ENCODE measurements around the gene JAGN1.
"Not testable (repeated sequence)": the region's sequence is repeated elsewhere in the genome, so short reads cannot be mapped to it uniquely, and the experiment has no call there.

JAGN1 gene

DNA sequence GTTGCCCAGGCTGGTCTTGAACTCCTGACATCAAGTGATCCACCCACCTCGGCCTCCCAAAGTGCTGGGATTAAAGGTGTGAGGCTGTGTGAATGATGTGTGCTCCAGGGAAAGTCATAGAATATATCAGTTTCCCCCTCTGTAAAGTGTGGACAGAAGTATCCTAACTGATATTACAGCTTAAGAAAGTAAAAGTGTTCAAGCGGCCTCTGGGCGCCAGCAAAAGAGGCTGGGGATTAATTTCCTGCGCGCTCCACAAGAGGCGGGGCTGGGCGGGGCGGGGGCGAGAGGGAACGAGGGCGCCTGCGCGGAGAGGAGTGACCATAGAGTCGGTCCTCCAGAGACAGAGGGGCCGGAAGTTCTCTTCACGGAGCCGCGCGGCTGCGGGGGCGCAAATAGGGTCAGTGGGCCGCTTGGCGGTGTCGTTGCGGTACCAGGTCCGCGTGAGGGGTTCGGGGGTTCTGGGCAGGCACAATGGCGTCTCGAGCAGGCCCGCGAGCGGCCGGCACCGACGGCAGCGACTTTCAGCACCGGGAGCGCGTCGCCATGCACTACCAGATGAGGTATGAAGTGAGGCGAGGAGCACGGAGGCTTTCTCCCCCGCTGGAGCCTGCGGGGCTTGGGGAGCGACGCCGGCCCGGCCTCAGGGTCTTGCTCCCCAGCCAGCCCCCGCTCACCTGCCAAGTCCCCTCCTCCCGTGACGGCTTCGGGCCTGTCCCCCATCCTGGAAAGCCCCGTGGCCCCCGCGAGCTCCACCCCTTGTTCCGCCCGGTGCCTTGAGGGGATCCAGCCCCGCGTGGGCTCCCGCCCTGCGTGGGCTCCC is at the start of gene JAGN1:
Gene JAGN1 (plus strand): TSS at position 362 of the 823 bp plus-strand sequence. CDS start 113 bp downstream, at position 475.
- DNase-seq: peak; percentile 74

GRCh38 chr3:9841015-9841414 is 49.4 kb upstream of the JAGN1 start:
- no peak for DNase-seq

DNA sequence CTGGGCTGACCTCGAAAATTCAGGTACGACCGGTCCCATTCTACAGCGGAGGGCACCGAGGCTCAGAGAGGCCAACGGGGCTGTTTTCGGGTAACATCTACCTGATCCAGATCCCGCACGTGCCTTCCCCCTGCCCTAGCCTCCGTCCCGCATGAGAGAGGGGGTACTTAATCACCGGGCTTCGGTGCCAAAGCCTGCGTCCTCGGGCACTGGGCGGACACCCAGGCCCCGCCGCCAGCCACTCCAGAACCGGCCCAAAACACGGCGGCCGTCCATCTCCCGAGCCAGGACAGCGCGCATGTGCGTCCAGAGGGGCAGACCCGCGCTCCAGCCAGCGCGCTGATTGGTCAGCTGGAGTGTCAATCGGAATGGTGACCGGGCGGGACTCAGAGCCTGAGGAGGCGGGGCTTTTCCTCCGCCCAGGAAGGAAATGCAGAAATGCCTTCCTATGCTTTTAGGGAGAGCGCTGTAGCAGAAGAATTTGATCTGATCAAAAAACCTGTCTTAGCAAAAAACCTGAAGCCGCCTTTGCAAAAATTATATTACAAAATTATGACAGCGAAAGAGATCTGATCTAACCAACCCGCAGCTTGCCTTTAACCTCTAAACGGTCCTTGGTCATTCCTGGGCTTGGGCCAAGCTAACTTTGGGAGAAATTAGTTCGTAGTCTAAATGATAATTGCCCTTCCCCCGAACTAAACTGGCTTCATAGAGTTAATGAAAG is 46.5 kb upstream of the JAGN1 start, which contains the start of gene RPUSD3:
Gene RPUSD3 (minus strand): TSS at position 294 of the 724 bp plus-strand sequence. CDS start 18 bp downstream, at position 276.
- peak; percentile 66 for DNase-seq

- DNase-seq: no peak
Measured at GRCh38 chr3:9846231-9846630, 44.2 kb upstream of the JAGN1 start.

DNA sequence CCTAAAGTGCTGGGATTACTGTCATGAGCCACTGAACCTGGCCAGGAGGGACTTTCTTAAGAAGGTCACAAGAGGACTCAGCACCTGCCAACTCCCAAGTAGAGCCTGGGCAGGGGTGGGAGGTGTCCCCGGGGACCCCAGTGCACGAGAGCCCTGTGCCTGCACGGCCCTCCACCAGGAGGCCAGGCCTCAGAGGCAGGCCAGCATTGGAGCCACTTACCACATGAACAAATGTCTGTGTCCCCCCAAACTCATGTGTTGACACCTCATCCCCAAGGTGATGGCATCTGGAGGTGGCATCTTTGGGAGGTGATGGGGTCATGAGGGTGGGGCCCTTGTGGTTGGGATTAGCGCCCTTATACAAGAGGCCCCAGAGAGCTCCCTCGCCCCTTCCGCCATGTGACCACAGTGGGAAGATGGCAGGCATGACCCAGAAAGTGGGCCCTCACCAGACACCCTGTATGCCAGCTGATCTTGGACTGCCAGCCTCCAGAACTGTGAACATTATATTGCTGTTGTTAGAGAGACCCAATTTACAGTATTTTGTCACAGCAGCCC is 43.4 kb upstream of the JAGN1 start:
- DNase-seq: no peak

GRCh38 chr3:9847870-9848269 is 42.5 kb upstream of the JAGN1 start:
- not testable (repeated sequence) for DNase-seq

DNA sequence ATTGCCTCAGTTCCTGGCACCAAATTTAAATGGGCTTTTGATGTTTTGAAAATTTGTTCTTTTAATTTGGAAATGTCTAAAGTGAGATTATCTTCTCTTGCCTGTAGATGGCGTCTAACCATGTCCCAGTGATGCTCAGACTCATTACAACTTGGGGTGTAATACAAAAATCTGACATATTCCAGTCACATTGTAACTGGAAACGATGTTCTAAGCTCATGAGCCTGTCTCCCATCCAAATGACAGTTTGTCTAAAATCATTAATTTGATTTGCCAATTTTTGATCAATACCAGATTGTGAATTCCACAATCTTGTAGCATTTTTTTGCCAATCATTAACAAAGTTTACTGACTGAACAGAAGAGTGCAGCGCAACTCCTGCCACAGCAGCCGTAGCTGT is 41.5 kb upstream of the JAGN1 start:
- DNase-seq: peak; percentile 30

DNA sequence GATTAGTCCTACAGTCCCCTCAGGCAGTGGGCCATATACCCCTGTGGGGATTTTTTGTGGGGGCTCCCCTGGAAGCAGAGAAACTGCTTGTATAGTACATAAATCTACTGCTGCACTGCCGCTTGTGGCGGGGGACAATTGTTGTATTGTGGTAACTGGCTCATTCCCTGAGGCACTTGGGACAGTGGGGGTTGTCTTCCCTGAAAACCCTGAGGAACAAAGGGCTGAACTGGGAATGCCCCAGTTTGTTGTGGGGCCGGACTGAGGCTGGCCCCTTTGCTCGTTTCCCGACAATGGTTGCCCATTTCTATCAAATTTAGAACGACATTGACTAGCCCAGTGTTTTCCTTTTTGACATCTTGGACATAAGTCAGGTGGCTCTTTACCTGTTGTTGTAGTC is 39.0 kb upstream of the JAGN1 start:
- DNase-seq: not testable (repeated sequence)

- not testable (repeated sequence) for DNase-seq
Measured at GRCh38 chr3:9851926-9852325, 38.5 kb upstream of the JAGN1 start.

DNA sequence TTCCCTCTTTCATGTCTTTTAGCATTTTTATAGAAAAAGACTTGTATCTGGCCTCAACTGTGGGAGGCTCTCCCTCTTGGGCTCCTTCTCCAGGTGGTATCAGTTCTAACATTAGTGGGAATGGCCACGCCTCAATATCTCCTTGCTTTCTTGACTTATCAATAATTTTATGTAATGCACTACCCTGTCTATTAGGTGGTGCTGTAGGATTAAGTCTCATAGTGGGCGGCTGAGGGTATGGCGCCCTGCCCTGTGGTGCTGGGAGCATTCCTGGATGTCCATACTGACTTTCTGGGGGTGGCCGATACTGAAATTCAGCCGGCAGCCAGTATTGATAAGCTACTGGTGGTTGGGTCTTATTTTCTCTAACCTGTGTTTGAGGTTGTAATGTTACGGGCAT is 37.9 kb upstream of the JAGN1 start:
- DNase-seq: no peak

- DNase-seq: not testable (repeated sequence)
Measured at GRCh38 chr3:9854291-9854940, 36.0 kb upstream of the JAGN1 start.

DNA sequence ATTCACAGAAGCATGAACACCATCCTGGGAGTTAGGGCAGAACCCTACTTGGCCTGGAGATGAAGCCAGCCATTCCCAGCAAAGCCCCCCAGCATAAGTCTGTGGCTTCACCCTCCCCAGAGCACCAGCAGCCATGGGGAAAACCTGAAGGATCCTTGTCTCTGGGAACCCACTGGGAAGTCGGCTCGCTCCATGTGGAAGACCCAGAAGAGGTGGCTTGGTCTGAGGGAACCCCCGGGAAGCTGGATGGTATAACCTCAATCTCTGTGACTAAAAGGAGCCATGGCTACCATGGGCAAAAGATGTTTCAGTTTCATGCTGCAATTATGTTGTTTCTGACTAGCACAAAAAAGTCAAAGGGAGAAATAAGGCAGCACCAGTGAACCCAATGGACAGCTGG is 34.8 kb upstream of the JAGN1 start:
- DNase-seq: no peak

GRCh38 chr3:9859530-9860025 is 30.8 kb upstream of the JAGN1 start:
- DNase-seq: no peak

- DNase-seq: no peak
Measured at GRCh38 chr3:9861201-9861600, 29.2 kb upstream of the JAGN1 start.

DNA sequence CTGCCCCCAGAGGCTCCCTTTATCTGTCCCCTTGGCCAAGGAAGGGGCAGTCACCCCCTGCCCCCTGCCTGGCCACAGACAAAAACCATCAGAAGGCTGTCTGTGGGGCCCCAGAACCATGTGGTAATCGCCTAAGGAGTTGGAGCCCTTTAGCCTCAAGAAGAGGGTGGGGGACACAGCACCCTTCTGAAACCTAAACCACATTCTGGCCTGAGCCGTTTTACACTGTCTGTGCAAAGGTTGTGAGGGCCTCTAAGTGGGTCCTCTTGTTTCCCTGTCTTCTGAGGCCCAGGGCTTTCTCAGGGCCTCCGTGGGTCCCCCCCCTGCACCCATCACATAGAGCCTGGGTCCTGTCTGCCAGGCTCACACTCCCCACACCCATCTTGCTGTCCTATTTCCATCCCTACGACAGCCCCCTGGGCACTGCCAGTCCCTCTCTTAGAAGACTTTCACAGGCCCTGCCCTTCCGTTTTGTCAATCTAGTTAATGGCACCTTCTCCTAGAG is 28.7 kb upstream of the JAGN1 start:
- DNase-seq: no peak

DNA sequence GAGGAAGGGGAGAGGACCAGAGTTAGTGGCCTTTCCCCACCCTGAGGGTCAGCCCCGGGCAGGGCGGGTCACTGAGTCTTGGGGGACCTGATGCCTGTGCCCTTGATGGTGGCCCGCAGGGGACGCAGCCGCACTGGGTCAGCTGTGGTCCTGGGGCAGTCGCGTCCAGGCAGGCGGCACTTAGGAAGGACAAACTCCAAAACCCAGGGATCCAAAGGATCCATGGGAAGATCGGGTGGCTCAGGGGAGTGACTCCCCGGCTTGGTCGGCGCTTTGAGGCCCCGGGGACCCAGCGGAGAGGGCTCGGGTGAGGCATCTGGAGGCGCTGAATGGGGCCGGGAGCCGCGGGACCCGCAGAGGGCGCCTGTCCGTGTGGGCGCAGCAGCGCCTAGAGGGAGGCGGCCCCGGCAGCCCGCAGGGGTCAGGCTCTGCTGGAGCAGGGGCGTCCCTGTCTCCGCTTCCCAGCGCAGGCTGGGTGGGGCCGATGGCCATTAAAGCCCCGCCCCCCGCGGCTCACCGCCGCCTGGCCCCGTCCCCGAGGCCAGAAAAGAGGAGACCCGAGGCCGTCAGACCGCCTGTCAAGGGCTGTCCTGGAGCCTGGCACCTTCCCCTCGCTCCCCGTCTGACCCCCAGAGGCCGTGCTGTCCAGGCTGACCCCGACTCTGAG is 27.9 kb upstream of the JAGN1 start:
- DNase-seq: no peak

- no peak for DNase-seq
Measured at GRCh38 chr3:9863058-9863772, 27.2 kb upstream of the JAGN1 start.

GRCh38 chr3:9864200-9864927 is 26.0 kb upstream of the JAGN1 start:
- DNase-seq: peak; percentile 68

DNA sequence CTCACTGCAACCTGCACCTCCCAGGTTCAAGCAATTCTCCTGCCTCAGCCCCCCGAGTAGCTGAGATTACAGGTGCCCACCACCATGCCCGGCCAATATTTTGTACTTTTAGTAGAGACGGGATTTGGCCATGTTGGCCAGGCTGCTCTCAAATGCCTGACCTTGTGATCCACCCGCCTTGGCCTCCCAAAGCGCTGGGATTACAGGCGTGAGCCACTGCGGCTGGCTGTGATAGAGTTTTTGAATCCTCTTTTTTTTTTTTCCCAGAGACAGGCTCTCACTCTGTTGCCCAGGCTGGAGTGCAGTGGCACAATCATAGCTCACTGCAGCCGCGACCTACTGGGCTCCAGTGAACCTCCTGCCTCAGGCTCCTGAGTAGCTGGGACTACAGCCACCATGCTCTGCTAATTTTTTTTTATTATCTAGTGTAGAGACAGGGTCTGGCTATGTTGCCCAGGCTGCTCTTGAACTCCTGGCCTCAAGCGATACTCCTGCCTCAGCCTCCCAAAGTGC is 25.2 kb upstream of the JAGN1 start:
- not testable (repeated sequence) for DNase-seq

DNA sequence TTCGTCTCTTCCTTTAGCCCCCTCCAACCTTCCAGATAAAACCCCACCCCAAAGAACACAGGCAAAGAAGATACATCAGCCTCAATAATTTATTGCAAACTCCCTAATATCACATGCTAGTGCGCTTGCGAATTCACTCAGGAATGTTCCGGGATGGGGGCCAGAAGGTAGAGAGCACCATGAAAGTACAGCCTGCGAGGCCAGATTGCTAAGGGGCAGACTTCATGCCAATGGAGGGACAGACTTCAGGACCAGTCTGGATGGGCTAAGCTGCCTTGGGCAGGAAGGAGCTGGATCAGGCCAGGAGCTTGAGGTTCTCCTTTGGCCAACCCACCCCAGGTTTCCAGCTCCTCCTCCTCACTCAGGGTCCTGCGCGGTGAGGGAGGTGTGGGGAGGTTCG is 23.8 kb upstream of the JAGN1 start:
- no peak for DNase-seq

GRCh38 chr3:9867106-9867505 is 23.3 kb upstream of the JAGN1 start:
- DNase-seq: no peak

Data from SHP77 treated with DMSO at 0.1 percent for 48 hours (cell line).